GM19025 (cell line): ENCODE data around the gene ZBED4.

Experiments used
- ATAC-seq: cut with Tn5 transposase; IDR thresholded peaks from one replicate; pipeline ENCODE4 v1.9.1; 2021; ENCODE audit warnings: mild to moderate bottlenecking, low read depth, moderate library complexity; ENCODE audit not compliant: unreplicated experiment

The ZBED4 gene

GRCh38 chr22:49934160-49934890, 80.7 kb downstream of the ZBED4 start:
- ATAC-seq: no peak

GRCh38 chr22:49934891-49935557, 81.4 kb downstream of the ZBED4 start:
- ATAC-seq: no peak

GRCh38 chr22:49935561-49935960, 81.9 kb downstream of the ZBED4 start:
- no peak for ATAC-seq

- ATAC-seq: peak; percentile 63
Measured at GRCh38 chr22:49936018-49936972, 82.7 kb downstream of the ZBED4 start.

- no peak for ATAC-seq
Measured at GRCh38 chr22:49936973-49937757, 83.5 kb downstream of the ZBED4 start.

GRCh38 chr22:49937758-49938564, 84.3 kb downstream of the ZBED4 start:
- ATAC-seq: no peak

GRCh38 chr22:49938565-49939136, 85.0 kb downstream of the ZBED4 start:
- no peak for ATAC-seq
